ENCODE data around the gene FNDC8. TPM values are rescaled to one million over a fixed set of nuclear protein-coding genes. Genes with fewer than 3 reads are reported as not detected.

The FNDC8 gene
- total RNA-seq, 4 donors from 2014 or later, result not detected

GRCh38 chr17:35127751-35128514, 6.5 kb downstream of the FNDC8 start:
- in situ Hi-C loops (cut with MboI; ENCODE audit: low pct_ligation_motif_present in 1 of 4, low pct_unique_long_range_greater_than_20kb in 1 of 4, low sequenced_read_pairs in 3 of 4) (loop anchor here in 3 of 4 donors (10.0 to 25.0 kb wide), 5 partner anchors 541 to 716 kb away; partner anchors contain the start of genes RASL10B (in 1 of the 3) and TMEM132E (in 1 of the 3)), intact Hi-C loops (cut with DNase I; ENCODE audit: low total_unique reads) (no loop called here)

GRCh38 chr17:35129154-35129972, 7.9 kb downstream of the FNDC8 start:
- H3K4me1 ChIP-seq, result no peaks in the 10 kb centered on the region
- intact Hi-C loops (cut with DNase I; ENCODE audit: low total_unique reads), result no loop called here
- no peak overlapping the region for H3K4me3 ChIP-seq
- H3K36me3 ChIP-seq, result peaks cover 0 to 7% (median 3%) of the 10 kb centered on the region in 4 donors
- in situ Hi-C loops (cut with MboI; ENCODE audit: low pct_ligation_motif_present in 1 of 4, low pct_unique_long_range_greater_than_20kb in 1 of 4, low sequenced_read_pairs in 3 of 4), result loop anchor here in 3 of 4 donors (10.0 to 25.0 kb wide), 5 partner anchors 542 to 717 kb away; partner anchors contain the start of genes RASL10B (in 1 of the 3) and TMEM132E (in 1 of the 3)
- H3K27ac ChIP-seq, result no peak overlapping the region
- WGBS, 2 donors (ENCODE audit: low coverage in 1 of 2), result 57 to 82% methylated on average over 1 to 11 of the region's 11 CpGs
- no peak for DNase-seq
- H3K27me3 ChIP-seq, result no peaks in the 10 kb centered on the region
- no peaks in the 10 kb centered on the region for H3K9me3 ChIP-seq
- TF ChIP-seq POLR2AphosphoS5 (IDR thresholded peaks at IDR 0.05) (no peak), POLR2A (IDR thresholded peaks at IDR 0.05) (no peak), EP300 (IDR thresholded peaks at IDR 0.05; ENCODE audit: low read depth) (no peak)
- TF ChIP-seq, protein P1, sequence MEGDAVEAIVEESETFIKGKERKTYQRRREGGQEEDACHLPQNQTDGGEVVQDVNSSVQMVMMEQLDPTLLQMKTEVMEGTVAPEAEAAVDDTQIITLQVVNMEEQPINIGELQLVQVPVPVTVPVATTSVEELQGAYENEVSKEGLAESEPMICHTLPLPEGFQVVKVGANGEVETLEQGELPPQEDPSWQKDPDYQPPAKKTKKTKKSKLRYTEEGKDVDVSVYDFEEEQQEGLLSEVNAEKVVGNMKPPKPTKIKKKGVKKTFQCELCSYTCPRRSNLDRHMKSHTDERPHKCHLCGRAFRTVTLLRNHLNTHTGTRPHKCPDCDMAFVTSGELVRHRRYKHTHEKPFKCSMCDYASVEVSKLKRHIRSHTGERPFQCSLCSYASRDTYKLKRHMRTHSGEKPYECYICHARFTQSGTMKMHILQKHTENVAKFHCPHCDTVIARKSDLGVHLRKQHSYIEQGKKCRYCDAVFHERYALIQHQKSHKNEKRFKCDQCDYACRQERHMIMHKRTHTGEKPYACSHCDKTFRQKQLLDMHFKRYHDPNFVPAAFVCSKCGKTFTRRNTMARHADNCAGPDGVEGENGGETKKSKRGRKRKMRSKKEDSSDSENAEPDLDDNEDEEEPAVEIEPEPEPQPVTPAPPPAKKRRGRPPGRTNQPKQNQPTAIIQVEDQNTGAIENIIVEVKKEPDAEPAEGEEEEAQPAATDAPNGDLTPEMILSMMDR (IDR thresholded peaks at IDR 0.05), result no peak

More at GRCh38 chr17:35127751-35128514, 6.5 kb downstream of the FNDC8 start:
- DNase-seq, result no peak
- Histone ChIP-seq H3K27ac (no peak overlapping the region), H3K4me3 (no peak overlapping the region), H3K27me3 (no peaks in the 10 kb centered on the region), H3K36me3 (no peaks in the 10 kb centered on the region), H3K9me3 (no peaks in the 10 kb centered on the region), H3K4me1 (no peaks in the 10 kb centered on the region)
- TF ChIP-seq POLR2A (IDR thresholded peaks at IDR 0.05) (no peak), POLR2AphosphoS5 (IDR thresholded peaks at IDR 0.05) (no peak), EP300 (IDR thresholded peaks at IDR 0.05; ENCODE audit: low read depth) (no peak)
- TF ChIP-seq, protein P1 (IDR thresholded peaks at IDR 0.05), result no peak
- 76 to 86% methylated on average over 10 to 11 of the region's 11 CpGs for WGBS, 2 donors (ENCODE audit: low coverage in 1 of 2)

DNA sequence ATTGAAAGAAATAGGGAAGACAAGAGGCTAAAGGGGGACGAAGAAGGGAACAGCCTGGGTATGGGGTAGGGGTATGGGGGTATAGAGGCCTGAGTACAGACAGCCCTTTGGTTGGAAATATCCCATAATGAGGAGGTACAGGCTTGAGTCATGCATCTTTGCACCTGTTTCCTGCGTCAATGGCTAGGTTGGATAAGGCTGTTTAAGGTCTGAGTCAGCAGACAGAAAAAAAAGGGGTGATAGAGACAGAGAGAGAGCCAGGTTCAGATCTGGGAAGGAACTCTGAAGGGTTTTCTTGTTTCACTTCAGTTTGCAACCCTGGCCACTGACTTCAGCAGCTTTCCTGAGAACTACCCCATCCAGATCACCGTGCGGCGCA, 8.5 kb downstream of the FNDC8 start:
- intact Hi-C loops (cut with DNase I; ENCODE audit: low total_unique reads) (no loop called here), in situ Hi-C loops (cut with MboI; ENCODE audit: low pct_ligation_motif_present in 1 of 4, low pct_unique_long_range_greater_than_20kb in 1 of 4, low sequenced_read_pairs in 3 of 4) (loop anchor here in 3 of 4 donors (10.0 to 25.0 kb wide), 5 partner anchors 543 to 718 kb away; partner anchors contain the start of genes RASL10B (in 1 of the 3) and TMEM132E (in 1 of the 3))
- Histone ChIP-seq H3K4me1 (no peaks in the 10 kb centered on the region), H3K36me3 (peaks cover 0 to 12% (median 6%) of the 10 kb centered on the region in 4 donors), H3K27ac (no peak overlapping the region), H3K9me3 (no peaks in the 10 kb centered on the region), H3K27me3 (no peaks in the 10 kb centered on the region), H3K4me3 (no peak overlapping the region)
- no peak for DNase-seq
- WGBS, 2 donors (ENCODE audit: low coverage in 1 of 2), result 93 to 97% methylated on average over 2 to 5 of the region's 5 CpGs
- TF ChIP-seq POLR2AphosphoS5 (IDR thresholded peaks at IDR 0.05) (no peak), POLR2A (IDR thresholded peaks at IDR 0.05) (no peak), EP300 (IDR thresholded peaks at IDR 0.05; ENCODE audit: low read depth) (no peak)
- TF ChIP-seq, protein P1 (IDR thresholded peaks at IDR 0.05), result no peak

DNA sequence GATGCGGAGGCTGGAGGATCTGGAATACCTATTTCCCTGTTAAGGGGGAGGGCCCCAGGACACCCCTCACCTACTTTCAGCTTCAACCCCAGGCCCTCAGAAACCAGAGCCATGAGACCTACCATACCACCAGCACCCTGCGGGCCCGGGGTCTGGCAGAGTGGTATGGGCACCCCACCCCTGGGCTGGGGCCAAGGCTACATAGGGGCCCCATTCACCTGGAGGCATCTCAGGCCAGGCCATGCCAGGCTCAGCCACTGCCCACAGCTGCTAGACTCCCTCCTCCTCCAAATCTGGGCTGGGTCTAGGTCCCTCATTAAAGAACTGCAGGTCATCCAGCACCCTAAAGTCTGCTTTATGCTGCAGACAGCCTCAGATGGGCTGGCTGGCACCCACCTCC, 9.0 kb downstream of the FNDC8 start:
- Histone ChIP-seq H3K27me3 (no peaks in the 10 kb centered on the region), H3K4me1 (no peaks in the 10 kb centered on the region), H3K4me3 (no peak overlapping the region), H3K27ac (no peak overlapping the region), H3K36me3 (peaks cover 0 to 12% (median 6%) of the 10 kb centered on the region in 4 donors), H3K9me3 (no peaks in the 10 kb centered on the region)
- intact Hi-C loops (cut with DNase I; ENCODE audit: low total_unique reads) (no loop called here), in situ Hi-C loops (cut with MboI; ENCODE audit: low pct_ligation_motif_present in 1 of 4, low pct_unique_long_range_greater_than_20kb in 1 of 4, low sequenced_read_pairs in 3 of 4) (loop anchor here in 1 of 4 donors (25.0 kb wide), 3 partner anchors 543 to 718 kb away; partner anchors contain the start of genes RASL10B and TMEM132E)
- no peak for TF ChIP-seq POLR2A (IDR thresholded peaks at IDR 0.05)
- TF ChIP-seq EP300 (IDR thresholded peaks at IDR 0.05; ENCODE audit: low read depth), result no peak
- no peak for TF ChIP-seq POLR2AphosphoS5 (IDR thresholded peaks at IDR 0.05)
- TF ChIP-seq, protein P1 (IDR thresholded peaks at IDR 0.05), result no peak
- 93% methylated on average over 2 of the region's 3 CpGs; no CpG with 5 or more reads in 1 of the 2 donors for WGBS, 2 donors (ENCODE audit: low coverage in 1 of 2)
- no peak for DNase-seq

Measured in transverse colon (tissue), 4 donors.